NOMO-1 (cell line): ENCODE measurements around the gene SEZ6.
"Not testable (repeated sequence)": the region's sequence is repeated elsewhere in the genome, so short reads cannot be mapped to it uniquely, and the experiment has no call there.

ENCODE experiments used
- DNase-seq, 2 experiments: peaks; one replicate each; lab custom pipeline; 2025; ENCODE audit not compliant: unreplicated experiment in 2 of 2; lab: John Stamatoyannopoulos, UW

The SEZ6 gene

DNA sequence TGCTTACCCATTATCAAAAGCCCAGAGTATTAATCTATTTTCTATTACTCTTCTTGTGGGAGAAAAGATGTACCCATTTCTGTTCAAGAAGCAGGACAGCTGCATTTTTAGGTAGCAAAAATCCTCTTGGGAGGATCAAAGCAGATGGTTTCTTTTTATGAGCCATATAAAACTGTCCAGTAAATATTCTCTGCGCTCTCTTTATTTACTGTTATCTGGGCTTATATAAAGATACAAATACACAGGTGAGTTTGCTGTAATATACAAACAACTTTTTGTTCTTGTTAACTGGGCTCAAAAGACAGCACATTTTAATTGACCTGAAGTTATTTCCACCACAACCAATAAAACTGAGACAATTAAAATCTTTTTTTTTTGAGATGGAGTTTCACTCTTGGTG lies 64.6 kb downstream of the SEZ6 start:
- no peak for DNase-seq

DNA sequence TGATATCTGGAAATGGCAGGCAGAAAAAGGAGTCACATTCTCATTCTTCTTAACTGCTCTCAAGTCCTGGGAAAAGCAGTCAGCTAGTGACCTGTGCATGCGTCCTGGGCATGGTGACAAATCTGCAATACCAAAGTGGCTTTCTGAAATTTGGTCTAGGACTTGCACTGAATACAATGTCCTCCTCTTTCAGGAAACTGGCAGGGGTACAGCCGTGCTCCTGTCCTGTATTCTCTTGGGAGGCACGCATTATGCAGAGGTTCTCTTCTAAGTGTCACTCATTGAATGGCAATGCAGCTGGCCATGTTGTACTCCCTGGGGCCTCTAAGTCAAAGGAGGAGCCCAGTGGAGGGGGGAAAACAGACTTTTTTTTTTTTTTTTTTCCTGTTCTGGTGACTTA lies 65.2 kb downstream of the SEZ6 start:
- DNase-seq = no peak

DNA sequence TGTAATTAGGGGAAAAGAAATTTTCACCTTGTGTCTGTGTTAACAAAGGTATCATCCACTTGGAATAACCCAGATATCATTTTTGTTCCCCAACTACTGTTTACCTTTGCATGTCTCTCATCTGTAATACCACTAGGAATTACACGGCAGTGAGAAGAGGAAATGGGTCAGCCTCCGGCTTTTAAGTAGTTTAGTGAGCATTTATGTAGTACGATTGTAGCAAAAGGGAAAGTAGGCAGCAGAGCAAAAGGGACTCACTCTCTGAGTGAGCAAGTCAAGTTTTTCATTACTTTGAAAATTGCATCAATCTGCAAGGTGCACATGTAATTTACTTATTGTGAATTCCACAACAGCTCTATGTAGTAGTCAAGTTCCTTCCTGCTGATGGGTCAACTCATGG lies 65.7 kb downstream of the SEZ6 start:
- DNase-seq = no peak

- no peak for DNase-seq
Observed at GRCh38 chr17:28938552-28938951, 67.3 kb downstream of the SEZ6 start.

- DNase-seq = peak; percentile 18 to 78
Observed at GRCh38 chr17:28937044-28937729, 68.6 kb downstream of the SEZ6 start.

- DNase-seq = no peak
Observed at GRCh38 chr17:28935744-28936460, 69.9 kb downstream of the SEZ6 start.

- DNase-seq = not testable (repeated sequence)
Observed at GRCh38 chr17:28934508-28934907, 71.3 kb downstream of the SEZ6 start.

GRCh38 chr17:28929787-28930186 lies 76.0 kb downstream of the SEZ6 start:
- no peak for DNase-seq

- DNase-seq = peak in 1 of 2 experiments; percentile 8
Observed at GRCh38 chr17:28928061-28928460, 77.8 kb downstream of the SEZ6 start.

- no peak for DNase-seq
Observed at GRCh38 chr17:28926786-28927185, 79.0 kb downstream of the SEZ6 start.

DNA sequence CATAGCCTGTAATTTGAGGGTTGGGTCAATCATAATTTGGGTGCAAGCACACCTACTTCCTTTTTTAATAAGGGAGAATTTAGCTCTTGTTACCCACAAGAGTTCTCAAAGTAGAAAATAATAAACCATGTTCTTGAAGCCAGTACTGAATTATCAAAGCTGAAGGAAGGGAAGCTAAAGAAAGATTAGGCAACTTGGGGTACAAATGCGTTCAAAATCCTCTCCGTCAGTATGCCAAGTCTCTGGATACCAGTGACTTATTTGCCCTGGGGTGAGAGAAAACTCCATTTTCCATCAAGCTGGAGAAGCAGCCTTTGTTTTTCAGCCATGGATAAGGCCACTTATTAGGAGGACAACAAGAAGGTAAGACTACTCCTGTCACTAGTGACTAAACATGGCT lies 79.5 kb downstream of the SEZ6 start:
- no peak for DNase-seq

GRCh38 chr17:28925912-28926365 lies 79.9 kb downstream of the SEZ6 start:
- DNase-seq = peak; percentile 84 to 95

GRCh38 chr17:28920201-28920600 lies 85.6 kb downstream of the SEZ6 start:
- no peak for DNase-seq

GRCh38 chr17:28918295-28918694 lies 87.5 kb downstream of the SEZ6 start:
- DNase-seq = no peak

DNA sequence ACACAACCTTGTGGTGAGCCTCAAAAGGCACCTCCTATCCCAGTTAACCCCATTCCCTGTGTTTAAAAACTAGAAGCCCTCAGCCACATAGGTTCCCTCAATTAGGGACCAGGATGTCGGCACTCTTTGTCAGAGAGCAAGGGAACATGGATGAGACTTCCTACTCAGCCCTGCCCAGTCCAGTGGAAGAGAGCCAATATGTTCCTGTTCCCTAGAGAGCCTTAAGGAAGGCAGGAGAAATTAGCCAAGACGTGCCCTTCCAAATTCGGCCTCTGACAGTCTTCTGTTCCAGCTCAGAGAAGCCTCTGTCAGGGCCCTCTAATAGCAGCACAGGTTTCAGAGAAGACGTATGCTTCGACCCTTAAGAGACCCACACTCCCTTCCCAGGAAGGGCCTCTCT lies 88.4 kb downstream of the SEZ6 start:
- no peak for DNase-seq

- no peak for DNase-seq
Observed at GRCh38 chr17:28917029-28917428, 88.8 kb downstream of the SEZ6 start.

- peak in 1 of 2 experiments; percentile 30 for DNase-seq
Observed at GRCh38 chr17:28916302-28916934, 89.4 kb downstream of the SEZ6 start.

- no peak for DNase-seq
Observed at GRCh38 chr17:28912938-28913333, 92.9 kb downstream of the SEZ6 start.

GRCh38 chr17:28912281-28912937 lies 93.4 kb downstream of the SEZ6 start:
- no peak for DNase-seq

DNA sequence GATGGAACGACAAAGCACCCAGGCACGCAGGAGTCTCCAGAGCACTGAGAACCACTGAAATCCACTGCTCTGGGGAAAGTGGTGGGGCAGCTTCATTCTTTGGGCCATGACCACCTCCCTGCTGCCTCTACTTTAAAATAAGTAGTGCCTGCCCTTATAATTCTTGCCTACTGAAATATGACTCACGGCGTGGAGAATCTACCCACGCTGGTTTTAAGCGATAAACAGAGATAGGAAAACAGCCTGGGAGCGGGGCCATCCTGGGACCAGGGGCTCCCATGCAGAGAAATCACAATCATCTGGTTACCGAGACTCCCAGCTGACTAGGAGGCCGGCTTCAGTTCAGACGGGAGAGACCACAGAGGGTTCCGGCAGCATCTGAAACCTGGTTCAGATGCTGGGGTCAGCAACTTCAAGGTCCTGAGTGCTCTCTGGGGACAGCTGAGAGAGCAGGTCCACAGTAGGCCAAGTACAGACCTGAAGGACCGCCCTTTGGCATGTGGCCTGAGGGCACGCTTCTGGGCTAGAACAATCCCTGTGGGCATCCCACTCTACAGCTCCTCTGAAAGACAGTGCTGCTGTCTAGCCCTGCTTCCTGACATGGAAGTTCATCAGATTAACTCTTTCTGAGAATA lies 94.3 kb downstream of the SEZ6 start:
- DNase-seq = no peak

DNA sequence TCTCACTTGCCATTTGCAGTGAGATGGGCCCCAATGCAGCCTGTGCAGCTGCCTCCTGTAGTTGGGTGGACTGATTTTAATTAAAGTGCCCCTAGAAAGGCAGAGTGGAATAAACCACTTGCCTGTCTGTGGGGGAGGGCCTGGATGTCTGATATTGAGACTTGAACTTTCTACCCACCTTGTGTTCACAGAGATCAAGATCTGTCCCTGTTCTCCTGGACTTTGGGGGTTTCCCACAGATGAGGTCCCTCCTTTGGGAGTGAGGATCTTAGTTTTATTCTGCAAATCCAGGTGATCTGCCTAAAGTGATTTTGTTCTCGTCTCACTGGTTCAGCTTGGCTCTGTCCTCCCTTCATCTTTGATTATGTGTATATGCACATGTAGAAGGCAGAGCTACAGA lies 95.3 kb downstream of the SEZ6 start:
- DNase-seq = no peak
